Measurements from ENCODE around the gene DENND1A. TPM values are rescaled to one million over a fixed set of nuclear protein-coding genes. Genes with fewer than 3 reads are reported as not detected.

The DENND1A gene
- total and polyA plus RNA-seq, 11 donors = 9.8 to 24.0 (median 14.7) TPM

- no peaks in the 10 kb centered on the region for H3K27me3 ChIP-seq
- intact Hi-C loops (cut with DNase I) = no loop called here
- H3K27ac ChIP-seq = no peak overlapping the region
- ATAC-seq (peak in 1 of 4 donors; percentile 39), DNase-seq (no peak)
- 87 to 92% (median 89%) methylated on average over 10 of the region's 10 CpGs for WGBS, 4 donors
- H3K4me1 ChIP-seq = no peaks in the 10 kb centered on the region
- TF ChIP-seq, protein P1, sequence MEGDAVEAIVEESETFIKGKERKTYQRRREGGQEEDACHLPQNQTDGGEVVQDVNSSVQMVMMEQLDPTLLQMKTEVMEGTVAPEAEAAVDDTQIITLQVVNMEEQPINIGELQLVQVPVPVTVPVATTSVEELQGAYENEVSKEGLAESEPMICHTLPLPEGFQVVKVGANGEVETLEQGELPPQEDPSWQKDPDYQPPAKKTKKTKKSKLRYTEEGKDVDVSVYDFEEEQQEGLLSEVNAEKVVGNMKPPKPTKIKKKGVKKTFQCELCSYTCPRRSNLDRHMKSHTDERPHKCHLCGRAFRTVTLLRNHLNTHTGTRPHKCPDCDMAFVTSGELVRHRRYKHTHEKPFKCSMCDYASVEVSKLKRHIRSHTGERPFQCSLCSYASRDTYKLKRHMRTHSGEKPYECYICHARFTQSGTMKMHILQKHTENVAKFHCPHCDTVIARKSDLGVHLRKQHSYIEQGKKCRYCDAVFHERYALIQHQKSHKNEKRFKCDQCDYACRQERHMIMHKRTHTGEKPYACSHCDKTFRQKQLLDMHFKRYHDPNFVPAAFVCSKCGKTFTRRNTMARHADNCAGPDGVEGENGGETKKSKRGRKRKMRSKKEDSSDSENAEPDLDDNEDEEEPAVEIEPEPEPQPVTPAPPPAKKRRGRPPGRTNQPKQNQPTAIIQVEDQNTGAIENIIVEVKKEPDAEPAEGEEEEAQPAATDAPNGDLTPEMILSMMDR (IDR thresholded peaks at IDR 0.05) = no peak
- TF ChIP-seq POLR2A (IDR thresholded peaks at IDR 0.05) = no peak
- H3K36me3 ChIP-seq = peaks cover 0 to 23% (median 0%) of the 10 kb centered on the region in 9 donors
- no peaks in the 10 kb centered on the region for H3K9me3 ChIP-seq
- H3K4me3 ChIP-seq = no peak overlapping the region
Measured at GRCh38 chr9:123445981-123446610, 483.8 kb downstream of the DENND1A start.

DNA sequence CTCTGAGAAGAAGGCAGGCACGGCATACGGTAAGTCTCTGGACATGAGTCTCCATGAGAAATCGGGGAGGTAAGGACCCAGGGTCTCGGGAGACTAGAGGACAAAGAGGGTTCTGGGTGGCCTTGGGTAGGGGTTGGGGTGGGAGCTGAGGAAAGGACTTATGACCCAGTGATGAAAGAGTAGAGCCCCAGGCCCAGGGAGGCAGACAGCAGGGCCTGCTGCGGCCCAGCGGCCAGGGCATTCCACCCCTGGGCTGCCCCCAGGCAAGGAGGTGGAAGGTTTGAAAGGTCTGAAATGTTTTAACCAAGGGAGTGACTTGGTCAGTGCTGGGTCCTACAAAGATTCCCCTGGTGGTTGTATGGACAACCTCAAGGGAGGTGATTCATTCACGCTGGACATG lies 484.8 kb downstream of the DENND1A start:
- TF ChIP-seq POLR2A (IDR thresholded peaks at IDR 0.05) = no peak
- TF ChIP-seq, protein P1 (IDR thresholded peaks at IDR 0.05) = no peak
- Histone ChIP-seq H3K4me1 (no peaks in the 10 kb centered on the region), H3K27ac (no peak overlapping the region), H3K9me3 (no peaks in the 10 kb centered on the region), H3K36me3 (peaks cover 0 to 20% (median 4%) of the 10 kb centered on the region in 9 donors), H3K4me3 (no peak overlapping the region), H3K27me3 (no peaks in the 10 kb centered on the region)
- no peak for DNase-seq
- ATAC-seq = peak in 1 of 4 donors; percentile 24
- WGBS, 4 donors = 97 to 99% (median 98%) methylated on average over 7 of the region's 7 CpGs
- intact Hi-C loops (cut with DNase I) = no loop called here

- Histone ChIP-seq H3K4me3 (no peak overlapping the region), H3K27ac (no peak overlapping the region), H3K27me3 (no peaks in the 10 kb centered on the region), H3K36me3 (peaks cover 0 to 48% (median 30%) of the 10 kb centered on the region in 9 donors), H3K9me3 (no peaks in the 10 kb centered on the region), H3K4me1 (no peaks in the 10 kb centered on the region)
- no peak for ATAC-seq
- DNase-seq = no peak
- no peak for TF ChIP-seq POLR2A (IDR thresholded peaks at IDR 0.05)
- TF ChIP-seq, protein P1 (IDR thresholded peaks at IDR 0.05) = no peak
- intact Hi-C loops (cut with DNase I) = no loop called here
Measured at GRCh38 chr9:123441769-123442168, 488.2 kb downstream of the DENND1A start.

GRCh38 chr9:123440256-123440655 lies 489.7 kb downstream of the DENND1A start:
- no peaks in the 10 kb centered on the region for H3K9me3 ChIP-seq
- DNase-seq (no peak), ATAC-seq (no peak)
- no peaks in the 10 kb centered on the region for H3K27me3 ChIP-seq
- intact Hi-C loops (cut with DNase I) = no loop called here
- H3K4me3 ChIP-seq = no peak overlapping the region
- WGBS, 4 donors = 92 to 98% (median 96%) methylated on average over 11 of the region's 11 CpGs
- TF ChIP-seq, protein P1 (IDR thresholded peaks at IDR 0.05) = no peak
- TF ChIP-seq POLR2A (IDR thresholded peaks at IDR 0.05) = no peak
- no peak overlapping the region for H3K27ac ChIP-seq
- H3K4me1 ChIP-seq = no peaks in the 10 kb centered on the region
- H3K36me3 ChIP-seq = peaks cover 0 to 61% (median 40%) of the 10 kb centered on the region in 9 donors

All from heart left ventricle (tissue), 16 donors.